Activated T-helper 1 cell treated with anti-CD3 and anti-CD28 coated beads, Interleukin-12 subunit alpha, Interleukin-12 subunit beta, Interleukin-2, Interleukin-4 antibody, amounts not matched to agents 30 ng/mL and 10 ng/mL and 1 ng/mL, durations not matched to agents 14 hours and 24 hours and 36 hours (primary cell): Measurements from ENCODE around the gene RPS27L. TPM values are rescaled to one million over a fixed set of nuclear protein-coding genes. Genes with fewer than 3 reads are reported as not detected.
"Not testable (repeated sequence)": the region's sequence is repeated elsewhere in the genome, so short reads cannot be mapped to it uniquely, and the experiment has no call there.

ENCODE experiments used
- DNase-seq: peaks from one replicate; pipeline ENCODE4 v3.0.0; 2021; ENCODE audit warnings: low spot score
- H3K27ac Mint-ChIP-seq: one replicate; pipeline ENCODE4 v1.8.0; 2021; ENCODE audit warnings: mild to moderate bottlenecking, mixed read lengths
- H3K27me3 Mint-ChIP-seq: one replicate; pipeline ENCODE4 v1.8.0; 2022; ENCODE audit warnings: mild to moderate bottlenecking, moderate library complexity, mixed read lengths; ENCODE audit not compliant: insufficient read depth
- H3K36me3 Mint-ChIP-seq: one replicate; pipeline ENCODE4 v1.8.0; 2021; ENCODE audit warnings: low read depth, mixed read lengths
- H3K4me1 Mint-ChIP-seq: one replicate; pipeline ENCODE4 v1.8.0; 2021; ENCODE audit warnings: low read depth, mixed read lengths
- H3K4me3 Mint-ChIP-seq: one replicate; pipeline ENCODE4 v1.8.0; 2021; ENCODE audit warnings: mild to moderate bottlenecking, moderate library complexity, mixed read lengths
- H3K9me3 Mint-ChIP-seq: one replicate; pipeline ENCODE4 v1.8.0; 2021; ENCODE audit warnings: mixed read lengths
- intact Hi-C: fragments of 100-400 bp; cut with micrococcal nuclease; formaldehyde crosslinking; loops from one replicate; pipeline ENCODE4 v1.15.1; 2024
- total RNA-seq: library from RNA; stranded (reverse); gene quantifications from 2 replicates; pipeline ENCODE4 v1.2.3, GENCODE V29; 2022

The RPS27L gene
- total RNA-seq, 1 donor from 2014 or later, result 163 TPM

DNA sequence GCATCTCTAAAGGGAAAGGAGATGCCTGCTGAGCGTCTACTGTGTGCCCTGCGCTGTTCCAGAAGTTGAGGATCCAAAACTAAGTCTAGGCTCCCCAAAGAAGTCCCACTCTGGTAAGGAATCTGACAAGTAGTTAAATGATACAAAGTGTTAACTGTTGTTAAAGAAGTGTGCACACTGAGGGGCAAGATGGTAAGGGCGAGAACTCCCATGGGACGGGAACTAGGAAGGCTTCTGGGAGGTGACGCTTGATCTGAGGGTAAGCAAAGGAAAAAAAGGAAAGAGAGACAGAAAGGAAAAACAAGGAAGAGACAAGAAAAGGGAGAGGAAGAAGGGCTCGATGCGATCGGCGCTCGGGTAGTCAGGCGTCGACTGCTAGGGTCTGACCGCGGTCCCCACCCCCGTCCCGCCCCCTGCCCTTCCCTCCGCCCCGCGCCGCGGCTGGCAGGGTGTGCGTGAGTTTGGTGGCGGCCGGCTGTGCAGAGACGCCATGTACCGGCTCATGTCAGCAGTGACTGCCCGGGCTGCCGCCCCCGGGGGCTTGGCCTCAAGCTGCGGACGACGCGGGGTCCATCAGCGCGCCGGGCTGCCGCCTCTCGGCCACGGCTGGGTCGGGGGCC is 35.8 kb downstream of the RPS27L start, which contains the start of gene LACTB:
Gene LACTB (plus strand): TSS at position 480 of the 620 bp plus-strand sequence. CDS start 11 bp downstream, at position 491.
- Mint-ChIP-seq H3K4me1 (peaks cover 18% of the 10 kb centered on the region), H3K9me3 (peaks cover 24% of the 10 kb centered on the region), H3K36me3 (peaks cover 18% of the 10 kb centered on the region), H3K4me3 (peak within 1 kb of the TSS; percentile 93), H3K27ac (peak within 1 kb of the TSS; percentile 90), H3K27me3 (peaks cover 4% of the 10 kb centered on the region)
- intact Hi-C loops, result loop anchor here (1.0 to 5.0 kb wide), 6 partner anchors 36 to 156 kb away; partner anchors contain the start of genes APH1B, RAB8B and RPS27L
- DNase-seq, result peak; percentile 75

DNA sequence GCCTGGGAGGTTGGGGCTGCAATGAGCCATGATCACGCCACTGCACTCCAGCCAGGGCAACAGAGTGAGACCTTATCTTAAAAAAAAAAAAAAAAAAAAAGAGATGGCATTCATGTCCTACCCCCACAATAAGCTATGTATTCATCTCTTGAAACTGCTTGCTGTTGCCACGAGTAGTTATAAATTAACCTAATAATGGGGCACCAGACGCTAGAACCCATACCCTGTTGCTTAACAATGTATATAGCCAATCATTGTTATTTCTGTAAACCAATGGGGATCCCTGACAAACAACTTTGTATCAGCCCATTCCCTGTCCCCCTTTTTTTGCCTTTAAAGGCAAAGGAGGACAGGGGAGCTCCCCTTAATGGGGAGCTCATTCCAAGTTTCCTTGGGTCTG is 38.4 kb downstream of the RPS27L start:
- H3K27ac Mint-ChIP-seq, result no peak overlapping the region
- no peak overlapping the region for H3K4me3 Mint-ChIP-seq
- H3K9me3 Mint-ChIP-seq, result peaks cover 24% of the 10 kb centered on the region
- intact Hi-C loops, result no loop called here
- DNase-seq, result no peak
- peaks cover 4% of the 10 kb centered on the region for H3K27me3 Mint-ChIP-seq
- H3K36me3 Mint-ChIP-seq, result peaks cover 14% of the 10 kb centered on the region
- H3K4me1 Mint-ChIP-seq, result peaks cover 18% of the 10 kb centered on the region

DNA sequence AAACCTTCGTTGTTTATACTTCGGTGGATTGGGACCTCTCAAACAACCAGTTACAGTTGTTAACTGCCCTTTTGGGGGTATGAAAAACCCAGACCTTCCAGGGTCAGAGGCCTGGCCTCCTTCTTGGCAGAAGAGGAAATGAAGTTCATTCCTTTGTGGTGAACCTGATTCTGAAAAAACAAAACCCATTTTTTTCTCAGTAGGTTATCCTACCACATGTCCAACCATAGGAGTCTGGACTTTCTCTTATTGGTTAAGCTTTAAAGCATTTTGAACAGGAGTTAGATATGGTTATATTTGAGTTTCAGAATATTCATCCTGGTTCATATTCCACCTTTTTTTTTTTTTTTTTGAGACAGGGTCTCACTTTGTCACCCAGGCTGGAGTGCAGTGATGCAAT is 42.8 kb downstream of the RPS27L start:
- peaks cover 3% of the 10 kb centered on the region for H3K36me3 Mint-ChIP-seq
- DNase-seq, result no peak
- no peak overlapping the region for H3K4me3 Mint-ChIP-seq
- H3K9me3 Mint-ChIP-seq, result peaks cover 4% of the 10 kb centered on the region
- intact Hi-C loops, result no loop called here
- H3K4me1 Mint-ChIP-seq, result no peaks in the 10 kb centered on the region
- H3K27ac Mint-ChIP-seq, result no peak overlapping the region
- peaks cover 6% of the 10 kb centered on the region for H3K27me3 Mint-ChIP-seq

DNA sequence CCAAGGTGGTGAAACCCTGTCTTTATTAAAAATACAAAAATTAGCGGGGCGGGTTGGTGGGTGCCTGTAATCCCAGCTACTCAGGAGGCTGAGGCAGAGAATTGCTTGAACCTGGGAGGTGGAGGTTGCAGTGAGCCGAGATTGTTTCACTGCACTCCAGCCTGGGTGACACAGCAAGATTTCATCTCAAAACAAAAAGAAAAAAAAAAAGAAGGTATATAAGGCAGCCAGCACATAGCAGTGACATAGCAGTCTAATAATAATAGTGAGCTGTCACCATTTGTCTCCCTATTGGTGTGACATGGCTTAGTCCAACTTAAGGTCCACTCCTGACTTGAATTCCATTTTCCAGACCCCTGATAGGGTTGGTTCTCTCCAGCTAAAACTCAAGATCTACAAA is 44.4 kb downstream of the RPS27L start:
- H3K27ac Mint-ChIP-seq, result no peak overlapping the region
- no peaks in the 10 kb centered on the region for H3K9me3 Mint-ChIP-seq
- H3K36me3 Mint-ChIP-seq, result no peaks in the 10 kb centered on the region
- H3K4me3 Mint-ChIP-seq, result no peak overlapping the region
- H3K27me3 Mint-ChIP-seq, result peaks cover 14% of the 10 kb centered on the region
- DNase-seq, result no peak
- intact Hi-C loops, result no loop called here
- no peaks in the 10 kb centered on the region for H3K4me1 Mint-ChIP-seq

DNA sequence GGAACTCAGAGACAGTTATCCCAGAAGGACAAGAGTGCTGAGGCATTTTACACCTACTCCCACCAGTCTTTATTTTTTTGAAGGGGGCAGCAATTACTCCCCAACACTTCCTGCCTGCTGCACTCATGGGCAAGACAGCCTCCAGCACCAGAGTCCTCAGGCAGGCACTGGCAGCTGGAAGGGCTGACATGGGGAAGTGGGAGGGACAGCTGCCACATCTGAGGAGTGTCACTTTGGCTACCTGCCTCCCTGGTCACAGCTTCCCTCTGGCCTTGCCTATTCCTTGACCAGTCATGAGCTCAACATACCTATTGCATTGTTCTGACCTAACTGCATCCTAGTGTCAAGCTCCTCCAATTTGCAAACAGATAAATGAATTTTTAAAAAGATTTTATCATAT is 45.8 kb downstream of the RPS27L start:
- Mint-ChIP-seq H3K4me3 (no peak overlapping the region), H3K9me3 (no peaks in the 10 kb centered on the region), H3K27ac (no peak overlapping the region), H3K27me3 (peaks cover 10% of the 10 kb centered on the region), H3K36me3 (no peaks in the 10 kb centered on the region), H3K4me1 (no peaks in the 10 kb centered on the region)
- DNase-seq, result no peak
- intact Hi-C loops, result no loop called here

DNA sequence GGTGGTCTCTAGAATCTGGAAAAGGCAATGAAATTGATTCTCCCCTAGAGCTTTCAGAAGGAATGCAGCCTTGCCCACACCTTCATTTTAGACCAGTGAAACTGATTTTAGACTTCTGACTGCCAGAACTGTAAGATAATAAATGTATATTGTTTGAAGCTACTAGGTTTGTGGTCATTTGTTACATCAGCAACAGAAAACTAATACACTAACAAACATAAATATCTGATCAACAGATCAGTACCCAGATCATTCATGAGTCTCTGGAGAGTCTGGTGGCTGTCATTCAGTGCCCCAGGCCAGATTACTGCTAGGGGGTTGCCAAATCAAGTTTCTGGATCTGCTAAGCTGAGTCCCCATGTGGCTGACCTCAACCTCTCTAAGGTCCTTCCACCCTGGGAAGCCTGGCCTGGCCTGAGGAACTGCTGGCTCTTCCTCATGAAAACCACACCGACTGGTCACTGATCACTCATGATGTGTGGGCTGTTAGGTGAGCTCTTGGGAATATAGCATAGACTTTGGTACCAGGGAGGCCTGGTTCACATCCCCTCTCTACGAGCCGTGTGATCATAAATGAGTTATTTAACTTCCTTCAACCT is 46.8 kb downstream of the RPS27L start:
- Mint-ChIP-seq H3K27me3 (peaks cover 10% of the 10 kb centered on the region), H3K27ac (no peak overlapping the region), H3K9me3 (peaks cover under 1% of the 10 kb centered on the region), H3K4me3 (no peak overlapping the region), H3K36me3 (no peaks in the 10 kb centered on the region), H3K4me1 (no peaks in the 10 kb centered on the region)
- no peak for DNase-seq
- intact Hi-C loops, result no loop called here

DNA sequence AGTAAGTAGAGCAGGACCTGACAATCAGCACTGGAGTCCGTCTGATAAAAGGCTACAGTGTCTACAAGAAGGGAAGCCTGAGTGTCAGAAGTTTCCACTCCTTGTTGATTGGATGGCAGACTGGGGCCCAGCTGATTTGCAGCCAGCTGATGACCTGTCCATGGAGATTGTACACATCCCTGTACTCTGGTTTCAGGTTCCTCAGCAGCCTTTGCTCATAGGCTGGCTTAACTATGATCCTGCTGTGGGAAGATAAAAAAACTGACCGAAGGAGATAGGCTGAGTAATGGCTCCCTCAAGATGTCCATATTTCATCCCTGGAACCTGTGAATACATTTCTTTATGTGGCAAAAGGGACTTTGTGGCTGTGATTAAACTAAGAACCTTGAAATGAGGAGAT is 47.4 kb downstream of the RPS27L start:
- peaks cover 10% of the 10 kb centered on the region for H3K27me3 Mint-ChIP-seq
- H3K4me1 Mint-ChIP-seq, result no peaks in the 10 kb centered on the region
- peaks cover 7% of the 10 kb centered on the region for H3K9me3 Mint-ChIP-seq
- no peak overlapping the region for H3K27ac Mint-ChIP-seq
- intact Hi-C loops, result no loop called here
- no peak for DNase-seq
- H3K36me3 Mint-ChIP-seq, result no peaks in the 10 kb centered on the region
- H3K4me3 Mint-ChIP-seq, result no peak overlapping the region

DNA sequence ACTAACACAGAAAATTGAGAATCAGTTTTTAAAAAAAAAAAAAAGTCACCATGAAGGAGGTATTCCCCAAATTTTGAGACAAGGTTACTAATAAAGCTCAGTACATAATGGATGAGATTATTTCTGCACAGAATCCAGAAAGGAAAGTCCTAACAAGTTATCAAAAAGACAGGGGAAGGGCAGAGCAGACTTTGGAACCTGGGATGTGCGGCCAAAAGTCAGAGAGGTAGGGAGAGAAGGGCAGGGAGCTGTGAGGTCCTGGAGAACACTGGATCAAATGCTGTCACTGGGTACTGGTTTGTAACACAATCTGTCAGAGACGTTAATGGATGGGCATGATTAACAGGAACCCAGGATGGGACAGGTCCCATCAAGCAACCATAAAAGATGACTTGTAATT is 47.8 kb downstream of the RPS27L start:
- peaks cover 10% of the 10 kb centered on the region for H3K27me3 Mint-ChIP-seq
- H3K4me1 Mint-ChIP-seq, result no peaks in the 10 kb centered on the region
- no peaks in the 10 kb centered on the region for H3K36me3 Mint-ChIP-seq
- H3K27ac Mint-ChIP-seq, result no peak overlapping the region
- H3K9me3 Mint-ChIP-seq, result peaks cover 7% of the 10 kb centered on the region
- DNase-seq, result no peak
- H3K4me3 Mint-ChIP-seq, result no peak overlapping the region
- intact Hi-C loops, result no loop called here

DNA sequence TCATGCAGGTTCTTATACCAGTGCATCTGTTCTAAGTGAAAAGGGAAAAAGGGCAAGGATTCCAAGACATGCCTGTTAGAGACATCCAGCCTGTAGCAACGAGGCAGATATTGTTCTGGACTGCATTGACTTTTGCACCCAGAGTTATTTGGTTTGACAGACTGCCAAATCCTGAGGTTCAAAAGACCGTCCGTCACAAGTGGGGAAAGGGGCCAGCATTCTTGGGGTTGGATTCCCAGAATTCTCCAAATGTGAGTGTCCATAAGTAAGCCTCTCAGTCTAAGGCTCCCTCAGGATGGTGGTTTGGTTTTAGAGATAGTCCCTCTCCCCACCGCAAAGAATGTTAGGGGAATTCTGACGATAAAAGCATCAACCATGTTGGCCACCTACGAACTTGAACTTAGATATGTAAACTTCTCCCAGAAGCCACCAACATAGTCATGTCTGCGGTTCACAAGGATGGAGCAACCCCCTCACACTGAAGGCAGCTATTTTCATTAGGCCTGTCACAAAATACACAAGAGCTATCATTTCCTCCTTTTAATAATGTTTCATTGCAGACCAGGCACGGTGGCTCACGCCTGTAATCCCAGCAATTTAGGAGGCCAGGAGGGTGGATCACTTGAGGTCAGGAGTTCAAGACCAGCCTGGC is 49.3 kb downstream of the RPS27L start:
- Mint-ChIP-seq H3K4me1 (no peaks in the 10 kb centered on the region), H3K36me3 (no peaks in the 10 kb centered on the region), H3K4me3 (no peak overlapping the region), H3K9me3 (peaks cover 7% of the 10 kb centered on the region), H3K27ac (no peak overlapping the region), H3K27me3 (peaks cover 12% of the 10 kb centered on the region)
- no peak for DNase-seq
- intact Hi-C loops, result no loop called here

DNA sequence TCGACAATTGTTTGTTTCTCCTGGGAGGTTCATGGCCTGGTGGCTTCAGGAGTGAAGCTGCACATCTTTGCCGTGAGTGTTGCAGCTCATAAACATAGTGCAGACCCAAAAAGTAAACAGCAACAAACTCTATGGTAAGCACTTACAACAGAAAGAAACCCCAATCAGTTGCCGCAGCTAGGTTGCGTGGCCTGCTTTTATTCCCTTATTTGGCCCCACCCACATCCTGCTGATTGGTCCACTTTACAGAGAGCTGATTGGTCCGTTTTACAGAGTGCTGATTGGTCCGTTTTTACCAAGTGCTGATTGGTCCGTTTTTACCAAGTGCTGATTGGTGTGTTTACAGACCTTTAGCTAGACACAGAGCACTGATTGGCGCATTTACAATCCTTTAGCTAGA is 51.9 kb downstream of the RPS27L start:
- intact Hi-C loops, DNase-seq, H3K36me3 Mint-ChIP-seq, H3K4me1 Mint-ChIP-seq, H3K4me3 Mint-ChIP-seq, H3K9me3 Mint-ChIP-seq, H3K27ac Mint-ChIP-seq: not testable (repeated sequence)
- H3K27me3 Mint-ChIP-seq, result peaks cover 12% of the 10 kb centered on the region

DNA sequence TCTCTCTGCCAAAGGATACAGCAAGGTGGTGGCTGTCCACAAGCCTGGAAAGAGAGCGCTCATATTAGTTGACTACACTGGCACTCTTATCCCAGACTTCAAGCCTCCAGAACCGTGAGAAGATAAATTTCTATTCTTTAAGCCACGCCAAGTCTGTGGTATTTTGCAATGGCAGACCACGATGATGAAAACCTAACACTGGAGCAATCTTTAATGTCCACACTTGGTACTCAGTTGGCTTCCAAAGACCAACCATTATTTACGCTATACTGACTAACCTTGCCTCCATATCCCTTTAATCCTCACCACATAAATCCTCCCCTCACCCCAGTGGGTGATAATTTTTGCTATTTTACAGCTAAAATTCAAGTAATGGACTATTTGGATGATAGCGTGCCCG is 52.5 kb downstream of the RPS27L start:
- Mint-ChIP-seq H3K36me3 (no peaks in the 10 kb centered on the region), H3K27me3 (peaks cover 12% of the 10 kb centered on the region), H3K4me1 (no peaks in the 10 kb centered on the region), H3K27ac (no peak overlapping the region), H3K4me3 (no peak overlapping the region), H3K9me3 (peaks cover 7% of the 10 kb centered on the region)
- intact Hi-C loops, result no loop called here
- no peak for DNase-seq

DNA sequence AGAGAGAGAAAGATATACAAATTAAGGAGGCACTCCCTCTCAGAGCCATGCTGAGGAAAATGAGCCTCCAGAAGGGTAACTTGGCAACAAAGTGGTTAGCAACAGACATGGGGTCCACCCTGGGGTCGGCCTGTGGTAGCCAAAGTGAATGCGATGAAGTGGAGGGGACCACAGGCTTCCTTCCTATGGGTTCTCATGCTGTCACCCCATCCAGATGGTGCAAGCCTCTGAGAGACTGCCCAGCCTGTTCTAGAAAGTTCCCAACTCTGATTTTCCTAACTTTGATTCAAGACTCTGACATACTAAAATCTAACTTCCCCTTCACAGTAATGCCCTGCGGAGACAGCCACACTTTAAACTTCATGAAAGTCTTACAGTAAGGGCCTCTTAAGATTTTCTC is 53.9 kb downstream of the RPS27L start:
- H3K27ac Mint-ChIP-seq, result no peak overlapping the region
- no peaks in the 10 kb centered on the region for H3K4me1 Mint-ChIP-seq
- H3K4me3 Mint-ChIP-seq, result no peak overlapping the region
- DNase-seq, result no peak
- H3K9me3 Mint-ChIP-seq, result peaks cover 7% of the 10 kb centered on the region
- peaks cover 2% of the 10 kb centered on the region for H3K27me3 Mint-ChIP-seq
- intact Hi-C loops, result no loop called here
- no peaks in the 10 kb centered on the region for H3K36me3 Mint-ChIP-seq

DNA sequence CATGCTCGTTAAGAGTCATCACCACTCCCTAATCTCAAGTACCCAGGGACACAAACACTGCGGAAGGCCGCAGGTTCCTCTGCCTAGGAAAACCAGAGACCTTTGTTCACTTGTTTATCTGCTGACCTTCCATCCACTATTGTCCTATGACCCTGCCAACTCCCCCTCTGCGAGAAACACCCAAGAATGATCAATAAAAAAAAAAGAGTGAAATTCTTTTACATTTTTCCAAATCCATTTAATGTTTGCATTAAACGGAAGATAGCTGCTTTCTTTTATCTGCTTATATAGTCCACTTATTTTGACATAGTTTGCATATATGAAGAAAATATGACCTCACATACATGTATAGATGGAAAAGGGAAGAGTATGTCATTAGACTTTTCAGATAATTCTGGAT is 57.7 kb downstream of the RPS27L start:
- intact Hi-C loops, H3K36me3 Mint-ChIP-seq, DNase-seq, H3K4me3 Mint-ChIP-seq, H3K9me3 Mint-ChIP-seq, H3K27me3 Mint-ChIP-seq, H3K27ac Mint-ChIP-seq, H3K4me1 Mint-ChIP-seq: not testable (repeated sequence)
